ENCODE measurements around the gene ETV3. TPM values are rescaled to one million over a fixed set of nuclear protein-coding genes. Genes with fewer than 3 reads are reported as not detected.

The ETV3 gene
- total RNA-seq, 1 donor from 2014 or later, result 6.0 TPM

- ATAC-seq (no peak), DNase-seq (ENCODE audit: low spot score) (no peak)
Measured at GRCh38 chr1:157162345-157162744, 24.1 kb upstream of the ETV3 start.

GRCh38 chr1:157161901-157162300, 23.7 kb upstream of the ETV3 start:
- ATAC-seq, result no peak
- DNase-seq (ENCODE audit: low spot score), result no peak

GRCh38 chr1:157158967-157159366, 20.8 kb upstream of the ETV3 start:
- DNase-seq (ENCODE audit: low spot score) (no peak), ATAC-seq (no peak)

- ATAC-seq (no peak), DNase-seq (ENCODE audit: low spot score) (no peak)
Measured at GRCh38 chr1:157157501-157158190, 19.5 kb upstream of the ETV3 start.

GRCh38 chr1:157156058-157156541, 17.9 kb upstream of the ETV3 start:
- ATAC-seq, result peak; percentile 85
- peak; percentile 73 for DNase-seq (ENCODE audit: low spot score)

GRCh38 chr1:157155658-157156057, 17.5 kb upstream of the ETV3 start:
- DNase-seq (ENCODE audit: low spot score), result no peak
- ATAC-seq, result peak; percentile 24

GRCh38 chr1:157154940-157155514, 16.8 kb upstream of the ETV3 start:
- DNase-seq (ENCODE audit: low spot score) (peak; percentile 77), ATAC-seq (peak; percentile 77)

- ATAC-seq (no peak), DNase-seq (ENCODE audit: low spot score) (no peak)
Measured at GRCh38 chr1:157154291-157154690, 16.1 kb upstream of the ETV3 start.

- DNase-seq (ENCODE audit: low spot score), result no peak
- ATAC-seq, result peak; percentile 36
Measured at GRCh38 chr1:157153746-157154145, 15.6 kb upstream of the ETV3 start.

GRCh38 chr1:157152510-157152909, 14.3 kb upstream of the ETV3 start:
- DNase-seq (ENCODE audit: low spot score), result no peak
- no peak for ATAC-seq

GRCh38 chr1:157151506-157151905, 13.3 kb upstream of the ETV3 start:
- DNase-seq (ENCODE audit: low spot score), result no peak
- no peak for ATAC-seq

GRCh38 chr1:157151073-157151472, 12.9 kb upstream of the ETV3 start:
- ATAC-seq (no peak), DNase-seq (ENCODE audit: low spot score) (no peak)

- ATAC-seq (no peak), DNase-seq (ENCODE audit: low spot score) (no peak)
Measured at GRCh38 chr1:157150631-157151030, 12.4 kb upstream of the ETV3 start.

- ATAC-seq, result no peak
- DNase-seq (ENCODE audit: low spot score), result no peak
Measured at GRCh38 chr1:157147906-157148700, 9.9 kb upstream of the ETV3 start.

GRCh38 chr1:157147037-157147436, 8.8 kb upstream of the ETV3 start:
- ATAC-seq, result no peak
- DNase-seq (ENCODE audit: low spot score), result no peak

- DNase-seq (ENCODE audit: low spot score) (no peak), ATAC-seq (peak; percentile 37)
Measured at GRCh38 chr1:157146244-157146643, 8.0 kb upstream of the ETV3 start.

GRCh38 chr1:157145076-157145475, 6.9 kb upstream of the ETV3 start:
- DNase-seq (ENCODE audit: low spot score), result no peak
- ATAC-seq, result no peak

- ATAC-seq, result no peak
- no peak for DNase-seq (ENCODE audit: low spot score)
Measured at GRCh38 chr1:157144509-157144908, 6.3 kb upstream of the ETV3 start.

GRCh38 chr1:157142765-157143423, 4.7 kb upstream of the ETV3 start:
- no peak for DNase-seq (ENCODE audit: low spot score)
- ATAC-seq, result no peak

GRCh38 chr1:157142201-157142600, 4.0 kb upstream of the ETV3 start:
- DNase-seq (ENCODE audit: low spot score) (no peak), ATAC-seq (no peak)

GRCh38 chr1:157141212-157141855, 3.1 kb upstream of the ETV3 start:
- DNase-seq (ENCODE audit: low spot score), result no peak

More at GRCh38 chr1:157141212-157141855, 3.1 kb upstream of the ETV3 start:
- ATAC-seq, result no peak

Data from left lobe of liver (tissue), 2 donors.